SU-DHL-6 (cell line): ENCODE data around the gene CECR2.

Source experiments
- EZH2phosphoT487 ChIP-seq: fragments of 200-600 bp; sonication (generic), shearing (Covaris generic); conservative IDR thresholded peaks from 2 replicates; pipeline ENCODE4 v1.6.1; 2018; ENCODE audit warnings: mild to moderate bottlenecking, antibody characterized with exemption, low read length, moderate library complexity, mixed read lengths
- TF ChIP-seq, protein P1 (sequence below): fragments of 200-600 bp; sonication (generic); IDR thresholded peaks from one replicate; pipeline ENCODE4 v1.5.1; 2017; ENCODE audit warnings: antibody characterized with exemption, mild to moderate bottlenecking, low read length, moderate library complexity; ENCODE audit not compliant: insufficient read depth, poor library complexity, severe bottlenecking

DNA sequence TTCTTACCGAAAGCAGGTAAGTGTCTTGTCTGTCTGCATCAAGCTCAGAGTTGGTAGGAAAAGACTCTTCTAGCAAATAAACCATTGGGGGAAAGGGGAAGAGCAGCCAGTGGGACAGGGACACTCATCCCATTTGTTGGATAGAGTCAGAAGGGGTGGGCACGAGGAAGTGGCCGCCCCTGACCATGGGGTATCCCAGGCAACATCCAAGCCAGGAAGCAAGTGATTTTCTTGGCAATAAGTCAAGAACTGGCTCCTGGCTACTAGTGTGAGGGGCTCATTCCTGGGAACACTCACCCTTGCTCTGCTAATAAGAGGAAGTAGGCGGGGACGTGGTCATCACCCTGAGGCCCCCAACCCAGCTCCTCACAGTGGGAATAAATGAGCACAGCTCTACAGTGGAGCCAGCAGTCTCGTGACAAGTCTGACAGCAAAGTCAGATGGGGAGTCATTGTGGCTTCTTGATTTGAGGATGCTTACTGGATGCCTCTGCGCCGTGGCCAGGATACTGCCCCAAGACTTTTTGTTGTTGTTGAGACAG is 200.8 kb downstream of the CECR2 start:
- TF ChIP-seq, protein P1, sequence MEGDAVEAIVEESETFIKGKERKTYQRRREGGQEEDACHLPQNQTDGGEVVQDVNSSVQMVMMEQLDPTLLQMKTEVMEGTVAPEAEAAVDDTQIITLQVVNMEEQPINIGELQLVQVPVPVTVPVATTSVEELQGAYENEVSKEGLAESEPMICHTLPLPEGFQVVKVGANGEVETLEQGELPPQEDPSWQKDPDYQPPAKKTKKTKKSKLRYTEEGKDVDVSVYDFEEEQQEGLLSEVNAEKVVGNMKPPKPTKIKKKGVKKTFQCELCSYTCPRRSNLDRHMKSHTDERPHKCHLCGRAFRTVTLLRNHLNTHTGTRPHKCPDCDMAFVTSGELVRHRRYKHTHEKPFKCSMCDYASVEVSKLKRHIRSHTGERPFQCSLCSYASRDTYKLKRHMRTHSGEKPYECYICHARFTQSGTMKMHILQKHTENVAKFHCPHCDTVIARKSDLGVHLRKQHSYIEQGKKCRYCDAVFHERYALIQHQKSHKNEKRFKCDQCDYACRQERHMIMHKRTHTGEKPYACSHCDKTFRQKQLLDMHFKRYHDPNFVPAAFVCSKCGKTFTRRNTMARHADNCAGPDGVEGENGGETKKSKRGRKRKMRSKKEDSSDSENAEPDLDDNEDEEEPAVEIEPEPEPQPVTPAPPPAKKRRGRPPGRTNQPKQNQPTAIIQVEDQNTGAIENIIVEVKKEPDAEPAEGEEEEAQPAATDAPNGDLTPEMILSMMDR, result no peak
- TF ChIP-seq EZH2phosphoT487, result no peak
